Lung (tissue), 12 donors: ENCODE measurements around the gene COL4A4. TPM values are rescaled to one million over a fixed set of nuclear protein-coding genes. Genes with fewer than 3 reads are reported as not detected.

Source experiments
- ATAC-seq: fragments of 200-7000 bp; cut with Tn5 transposase; one replicate; pipeline ENCODE4 v1.9.1; 2020; ENCODE audit warnings: moderate number of reproducible peaks; ENCODE audit not compliant: insufficient read depth, low FRiP score
- DNase-seq, 3 donors: peaks; one replicate each; pipeline ENCODE4 v3.0.0-alpha.2; 2013 to 2017
- H3K27ac ChIP-seq, 2 donors: one replicate each; pipeline ENCODE4 v1.5.1; 2013; ENCODE audit warnings: mild to moderate bottlenecking in 2 of 2, moderate library complexity in 2 of 2, control low read depth in 1 of 2, inconsistent platforms in 1 of 2, low read depth in 1 of 2, low read length in 1 of 2
- H3K27me3 ChIP-seq, 3 donors: one replicate each; pipeline ENCODE4 v1.5.1; 2013; ENCODE audit warnings: low read length in 2 of 3; ENCODE audit not compliant: control insufficient read depth in 3 of 3, insufficient read depth in 3 of 3
- H3K36me3 ChIP-seq, 4 donors: one replicate each; pipeline ENCODE4 v1.5.1; 2013; ENCODE audit warnings: low read length in 4 of 4, mild to moderate bottlenecking in 1 of 4, moderate library complexity in 1 of 4; ENCODE audit not compliant: control insufficient read depth in 4 of 4, insufficient read depth in 4 of 4
- H3K4me1 ChIP-seq, 5 donors: one replicate each; pipeline ENCODE4 v1.5.1; 2013; ENCODE audit warnings: low read length in 5 of 5, mild to moderate bottlenecking in 2 of 5, moderate library complexity in 1 of 5; ENCODE audit not compliant: control insufficient read depth in 5 of 5, insufficient read depth in 5 of 5
- H3K4me3 ChIP-seq: one replicate; pipeline ENCODE4 v1.5.1; 2013; ENCODE audit warnings: mild to moderate bottlenecking, control low read depth, moderate library complexity
- H3K9ac ChIP-seq, 2 donors: one replicate each; pipeline ENCODE4 v1.5.1; 2013; ENCODE audit warnings: low read length in 2 of 2, control low read depth in 1 of 2; ENCODE audit not compliant: insufficient read depth in 1 of 2
- H3K9me3 ChIP-seq, 4 donors: one replicate each; pipeline ENCODE4 v1.5.1; 2013; ENCODE audit warnings: low read length in 3 of 4, mild to moderate bottlenecking in 1 of 4, moderate library complexity in 1 of 4; ENCODE audit not compliant: control insufficient read depth in 4 of 4, insufficient read depth in 3 of 4
- WGBS, 2 donors: extraction: QIAGEN DNeasy Blood & Tissue Kit; methylation state at CpG; one replicate each; pipeline ENCODE4 v1.1.7; 2013; 5-methylcytosine and 5-hydroxymethylcytosine counted together
- polyA plus RNA-seq, 2 donors: library from polyadenylated mRNA; stranded (reverse); fragments of 200-250 nt; gene quantifications; one replicate each; pipeline ENCODE4 v1.2.1, GENCODE V29; 2013
- total RNA-seq, 2 donors: library from RNA; depleted of rRNA in 1 of 2; stranded (reverse); fragments of >200 nt in 1 of 2; gene quantifications; one replicate each; pipeline ENCODE4 v1.2.1, GENCODE V29; 2014 to 2021
- TF ChIP-seq, protein P1 (sequence below): IDR thresholded peaks from 2 replicates; pipeline ENCODE4 v1.5.1; 2012; ENCODE audit warnings: mild to moderate bottlenecking; ENCODE audit errors: control extremely low read depth, extremely low read depth
- donor health status: control.
- donor health status: control.
- donor health status: Bipolar disorder and iron deficiency.
- donor health status: healthy.
- donor health status: DM: yes; HTN: yes; CAD: no.

COL4A4 gene
- total and polyA plus RNA-seq, 4 donors: 2.7 to 20.1 (median 9.8) TPM

DNA sequence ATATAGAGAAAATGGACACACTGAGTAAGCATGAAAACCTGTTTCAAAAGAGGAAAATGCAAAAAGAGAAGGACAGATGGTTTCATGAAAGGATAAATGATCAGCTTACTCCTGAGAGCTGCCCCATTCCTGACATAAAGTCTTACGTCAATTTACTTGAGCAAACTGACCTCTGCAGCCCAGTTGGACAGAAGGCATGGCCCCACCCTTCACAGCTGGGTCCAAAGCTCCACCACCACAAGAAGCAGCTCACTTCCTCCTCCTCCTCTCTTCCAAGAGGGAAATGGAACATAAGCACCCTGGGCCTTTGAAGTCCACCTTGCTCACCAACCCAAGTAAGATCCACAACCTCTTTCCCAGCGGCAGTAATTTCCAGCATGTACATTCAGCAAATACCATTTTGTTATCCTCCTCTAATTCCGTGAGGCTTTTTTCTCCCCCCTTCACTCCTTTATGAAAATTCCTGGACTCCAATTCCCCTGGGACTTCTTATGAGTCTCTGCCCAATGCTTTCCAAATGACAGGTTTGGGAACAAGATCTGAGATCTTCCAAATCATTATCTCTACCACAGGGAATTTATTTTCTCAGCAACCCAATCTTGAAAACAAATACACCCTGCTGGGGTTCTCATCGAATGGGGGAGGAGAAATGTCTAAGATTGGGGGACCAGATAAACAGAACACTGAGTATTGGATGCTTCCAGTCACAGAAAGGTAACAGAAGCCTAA lies 10.1 kb downstream of the COL4A4 start:
- WGBS, 2 donors: 66 to 79% methylated on average over 4 of the region's 4 CpGs
- ATAC-seq: no peak

GRCh38 chr2:227153307-227153706 lies 10.7 kb downstream of the COL4A4 start:
- WGBS, 2 donors: 80 to 81% methylated on average over 4 of the region's 4 CpGs
- Histone ChIP-seq H3K4me3 (no peak overlapping the region), H3K9ac (no peak overlapping the region), H3K27ac (no peak overlapping the region), H3K36me3 (no peaks in the 10 kb centered on the region), H3K9me3 (peaks cover 0 to 2% (median under 1%) of the 10 kb centered on the region in 4 donors), H3K27me3 (no peaks in the 10 kb centered on the region), H3K4me1 (peaks cover 0 to 2% (median 0%) of the 10 kb centered on the region in 5 donors)
- ATAC-seq (no peak), DNase-seq (no peak)
- TF ChIP-seq, protein P1, sequence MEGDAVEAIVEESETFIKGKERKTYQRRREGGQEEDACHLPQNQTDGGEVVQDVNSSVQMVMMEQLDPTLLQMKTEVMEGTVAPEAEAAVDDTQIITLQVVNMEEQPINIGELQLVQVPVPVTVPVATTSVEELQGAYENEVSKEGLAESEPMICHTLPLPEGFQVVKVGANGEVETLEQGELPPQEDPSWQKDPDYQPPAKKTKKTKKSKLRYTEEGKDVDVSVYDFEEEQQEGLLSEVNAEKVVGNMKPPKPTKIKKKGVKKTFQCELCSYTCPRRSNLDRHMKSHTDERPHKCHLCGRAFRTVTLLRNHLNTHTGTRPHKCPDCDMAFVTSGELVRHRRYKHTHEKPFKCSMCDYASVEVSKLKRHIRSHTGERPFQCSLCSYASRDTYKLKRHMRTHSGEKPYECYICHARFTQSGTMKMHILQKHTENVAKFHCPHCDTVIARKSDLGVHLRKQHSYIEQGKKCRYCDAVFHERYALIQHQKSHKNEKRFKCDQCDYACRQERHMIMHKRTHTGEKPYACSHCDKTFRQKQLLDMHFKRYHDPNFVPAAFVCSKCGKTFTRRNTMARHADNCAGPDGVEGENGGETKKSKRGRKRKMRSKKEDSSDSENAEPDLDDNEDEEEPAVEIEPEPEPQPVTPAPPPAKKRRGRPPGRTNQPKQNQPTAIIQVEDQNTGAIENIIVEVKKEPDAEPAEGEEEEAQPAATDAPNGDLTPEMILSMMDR: no peak

More for the DNA sequence above, 10.1 kb downstream of the COL4A4 start:
- H3K9ac ChIP-seq: no peak overlapping the region
- H3K27me3 ChIP-seq: no peaks in the 10 kb centered on the region
- TF ChIP-seq, protein P1: no peak
- peaks cover 0 to 2% (median 0%) of the 10 kb centered on the region in 4 donors for H3K9me3 ChIP-seq
- H3K4me1 ChIP-seq: peaks cover 0 to 2% (median 0%) of the 10 kb centered on the region in 5 donors
- H3K36me3 ChIP-seq: no peaks in the 10 kb centered on the region
- H3K27ac ChIP-seq: no peak overlapping the region
- no peak overlapping the region for H3K4me3 ChIP-seq
- no peak for DNase-seq

- DNase-seq (no peak), ATAC-seq (no peak)
- H3K4me3 ChIP-seq: no peak overlapping the region
- H3K4me1 ChIP-seq: peaks cover 0 to 2% (median 0%) of the 10 kb centered on the region in 5 donors
- no peaks in the 10 kb centered on the region for H3K36me3 ChIP-seq
- no peak overlapping the region for H3K27ac ChIP-seq
- H3K27me3 ChIP-seq: no peaks in the 10 kb centered on the region
- H3K9ac ChIP-seq: no peak overlapping the region
- TF ChIP-seq, protein P1: no peak
- H3K9me3 ChIP-seq: peaks cover 0 to 4% (median under 1%) of the 10 kb centered on the region in 4 donors
- 93 to 94% methylated on average over 2 of the region's 2 CpGs for WGBS, 2 donors
Measured at GRCh38 chr2:227152093-227152766, 11.8 kb downstream of the COL4A4 start.
